NCI-H345 (cell line): ENCODE data around the gene CCDC152.
"Not testable (repeated sequence)": the region's sequence is repeated elsewhere in the genome, so short reads cannot be mapped to it uniquely, and the experiment has no call there.

Source experiments
- DNase-seq: peaks from one replicate; lab custom pipeline; 2025; lab: John Stamatoyannopoulos, UW

CCDC152 gene

GRCh38 chr5:42812620-42813019, 56.0 kb downstream of the CCDC152 start:
- no peak for DNase-seq

- DNase-seq = no peak
Measured at GRCh38 chr5:42813533-42813932, 56.9 kb downstream of the CCDC152 start.

GRCh38 chr5:42816546-42816945, 59.9 kb downstream of the CCDC152 start:
- not testable (repeated sequence) for DNase-seq

GRCh38 chr5:42819745-42820144, 63.1 kb downstream of the CCDC152 start:
- no peak for DNase-seq

- no peak for DNase-seq
Measured at GRCh38 chr5:42822548-42822947, 65.9 kb downstream of the CCDC152 start.

GRCh38 chr5:42824347-42824976, 67.8 kb downstream of the CCDC152 start:
- no peak for DNase-seq

GRCh38 chr5:42825422-42826148, 69.0 kb downstream of the CCDC152 start:
- DNase-seq = no peak

GRCh38 chr5:42826757-42827515, 70.3 kb downstream of the CCDC152 start:
- no peak for DNase-seq

GRCh38 chr5:42828671-42829070, 72.1 kb downstream of the CCDC152 start:
- no peak for DNase-seq

GRCh38 chr5:42830924-42831323, 74.3 kb downstream of the CCDC152 start:
- no peak for DNase-seq

- no peak for DNase-seq
Measured at GRCh38 chr5:42832060-42832459, 75.4 kb downstream of the CCDC152 start.

- no peak for DNase-seq
Measured at GRCh38 chr5:42836070-42836769, 79.6 kb downstream of the CCDC152 start.

GRCh38 chr5:42837601-42838000, 81.0 kb downstream of the CCDC152 start:
- DNase-seq = no peak

GRCh38 chr5:42839196-42839595, 82.6 kb downstream of the CCDC152 start:
- no peak for DNase-seq

- no peak for DNase-seq
Measured at GRCh38 chr5:42840269-42840668, 83.7 kb downstream of the CCDC152 start.

- no peak for DNase-seq
Measured at GRCh38 chr5:42840842-42841567, 84.4 kb downstream of the CCDC152 start.

GRCh38 chr5:42842921-42843641, 86.5 kb downstream of the CCDC152 start:
- DNase-seq = no peak

GRCh38 chr5:42843675-42844292, 87.2 kb downstream of the CCDC152 start:
- DNase-seq = no peak

- not testable (repeated sequence) for DNase-seq
Measured at GRCh38 chr5:42844408-42844807, 87.8 kb downstream of the CCDC152 start.

GRCh38 chr5:42848545-42848944, 91.9 kb downstream of the CCDC152 start:
- no peak for DNase-seq

- no peak for DNase-seq
Measured at GRCh38 chr5:42851481-42851880, 94.9 kb downstream of the CCDC152 start.
